Heart left ventricle (tissue), 16 donors: ENCODE results near the gene EDEM1. TPM values are rescaled to one million over a fixed set of nuclear protein-coding genes. Genes with fewer than 3 reads are reported as not detected.

ENCODE experiments used
- ATAC-seq, 4 donors: fragments of 200-7000 bp; cut with Tn5 transposase; one replicate each; pipeline ENCODE4 v1.9.1; 2020 to 2022; ENCODE audit warnings: moderate library complexity in 4 of 4, mild to moderate bottlenecking in 3 of 4, moderate number of reproducible peaks in 1 of 4
- DNase-seq, 5 donors: peaks; one replicate each; pipeline ENCODE4 v3.0.0-alpha.2; 2020
- H3K27ac ChIP-seq, 12 donors: fragments of 200-600 bp; sonication (generic) in 4 of 12; one replicate each; pipeline versions ENCODE4 v1.5.0 to v1.8.0; 2016 to 2022; ENCODE audit warnings: mild to moderate bottlenecking in 2 of 12
- H3K27me3 ChIP-seq, 9 donors: fragments of 200-600 bp; sonication (generic) in 2 of 9; one replicate each; pipeline versions ENCODE4 v1.5.1 to v1.8.0; 2016 to 2022; ENCODE audit warnings: mild to moderate bottlenecking in 3 of 9
- H3K36me3 ChIP-seq, 9 donors: fragments of 200-600 bp; sonication (generic) in 2 of 9; one replicate each; pipeline versions ENCODE4 v1.5.0 to v1.8.0; 2018 to 2022; ENCODE audit warnings: mild to moderate bottlenecking in 2 of 9
- H3K4me1 ChIP-seq, 12 donors: fragments of 200-600 bp; sonication (generic) in 4 of 12; one replicate each; pipeline versions ENCODE4 v1.5.0 to v1.8.0; 2016 to 2022; ENCODE audit warnings: mild to moderate bottlenecking in 3 of 12
- H3K4me3 ChIP-seq, 12 donors: fragments of 200-600 bp; sonication (generic) in 4 of 12; one replicate each; pipeline versions ENCODE4 v1.5.0 to v1.8.0; 2017 to 2022; ENCODE audit warnings: mild to moderate bottlenecking in 9 of 12, moderate library complexity in 4 of 12
- H3K9me3 ChIP-seq, 12 donors: fragments of 200-600 bp; sonication (generic) in 4 of 12; one replicate each; pipeline versions ENCODE4 v1.5.0 to v1.8.0; 2016 to 2022; ENCODE audit warnings: mild to moderate bottlenecking in 1 of 12
- POLR2A ChIP-seq, 2 donors: fragments of 450-650 bp; IDR thresholded peaks; one replicate each; pipeline ENCODE4 v1.6.1; 2017; ENCODE audit warnings: antibody characterized with exemption in 2 of 2, mild to moderate bottlenecking in 2 of 2, moderate library complexity in 2 of 2
- WGBS, 4 donors: extraction: QIAGEN DNeasy Blood & Tissue Kit in 2 of 4; methylation state at CpG; one replicate each; pipeline versions ENCODE4 v1.1.5 to v1.1.7; 2013 to 2018; 5-methylcytosine and 5-hydroxymethylcytosine counted together
- intact Hi-C, 10 donors: fragments of 100-400 bp; cut with DNase I; formaldehyde crosslinking; loops; one replicate each; pipeline versions ENCODE4 v1.11.1 to v1.14.2; 2022
- polyA plus RNA-seq, 2 donors: library from polyadenylated mRNA; stranded (reverse); fragments of 200-250 nt; gene quantifications; one replicate each; pipeline ENCODE4 v1.2.3, GENCODE V29; 2013
- total RNA-seq, 9 donors: library from RNA; depleted of rRNA in 2 of 9; stranded (reverse); fragments of >200 nt in 2 of 9; fragmentation: NEBNext Ultra II Directional in 3 of 9; extraction: Animal tissue kit (Norgen Biotek cat#: 25700) in 3 of 9; gene quantifications; one replicate each; pipeline versions ENCODE4 v1.1.0 to v1.2.4, GENCODE V29; 2016 to 2023
- TF ChIP-seq, protein P1 (sequence below), 12 donors: fragments of 200-600 bp; sonication (generic) in 4 of 12; IDR thresholded peaks; one replicate each; pipeline versions ENCODE4 v1.5.0 to v1.8.0; 2018 to 2022; ENCODE audit warnings: antibody characterized with exemption in 12 of 12, mild to moderate bottlenecking in 5 of 12
- donor health status: ischemic (EF 13 %, LVEDD 7.1; RV severe dilation, severe dysfunction).
- donor health status: healthy with polysubstance abuse.
- donor health status: DM: no; HTN: yes; CAD: no.
- donor health status: DM: no; HTN: no; CAD: no.
- donor health status: ischemic (EF 25% LVEDD 6.9; RV normal size, moderate dysfunction).
- donor health status: ischemic (EF 25% LVEDD 5.7; RV mildly dilated, moderate dysfunction).
- donor health status: healthy.
- donor health status: DM: yes; HTN: yes; CAD: no.
- donor health status: ischemic (EF 35%, LVEDD 5.7; RV mildly dilated, moderate dysfunction).
- donor health status: nonischemic (EF 11% LVEDD 7.7; RV severe dilation, severe dysfunction).
- donor health status: DM: yes; HTN: yes; CAD: no.
- donor health status: PGD.
- donor health status: ischemic (EF 29% LVEDD 5.4; RV normal size, mild dysfunction).
- donor health status: nonischemic (EF 23%, LVEDD 6.1; RV moderate dilation, normal function).

EDEM1 gene
- total and polyA plus RNA-seq, 11 donors: 1.9 to 24.6 (median 9.5) TPM

DNA sequence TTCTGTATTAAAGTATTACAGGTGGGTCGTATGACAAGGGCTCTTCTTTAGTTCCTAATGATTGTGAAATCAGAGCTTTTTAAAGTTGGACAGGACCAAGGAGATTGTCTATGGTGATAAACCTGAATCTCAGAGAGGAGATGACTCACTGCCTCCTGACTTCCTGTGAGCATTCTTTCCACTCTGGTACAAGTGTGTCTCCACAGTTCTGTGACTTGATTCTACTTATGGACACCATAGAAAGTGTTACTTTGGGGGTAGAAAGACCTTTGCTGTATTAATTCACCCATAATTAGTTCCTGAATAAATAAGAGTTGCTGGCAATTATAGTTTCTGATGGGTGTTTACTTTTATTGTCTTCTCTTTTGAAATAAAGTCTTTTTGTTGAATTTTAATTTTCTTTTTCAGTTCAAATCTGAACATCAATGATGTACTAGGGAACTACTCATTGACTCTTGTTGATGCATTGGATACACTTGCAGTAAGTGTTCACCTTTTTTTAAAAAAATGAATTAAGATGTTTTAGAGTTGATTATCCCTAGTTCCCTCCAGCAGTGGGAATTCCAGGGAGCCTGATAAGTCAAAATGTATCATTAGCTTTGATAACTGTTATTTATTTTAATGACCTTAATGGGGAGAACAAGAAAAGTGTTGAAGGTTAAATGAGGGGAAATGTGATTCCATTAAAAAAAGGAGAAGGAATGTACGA lies 7.4 kb downstream of the EDEM1 start:
- TF ChIP-seq, protein P1, sequence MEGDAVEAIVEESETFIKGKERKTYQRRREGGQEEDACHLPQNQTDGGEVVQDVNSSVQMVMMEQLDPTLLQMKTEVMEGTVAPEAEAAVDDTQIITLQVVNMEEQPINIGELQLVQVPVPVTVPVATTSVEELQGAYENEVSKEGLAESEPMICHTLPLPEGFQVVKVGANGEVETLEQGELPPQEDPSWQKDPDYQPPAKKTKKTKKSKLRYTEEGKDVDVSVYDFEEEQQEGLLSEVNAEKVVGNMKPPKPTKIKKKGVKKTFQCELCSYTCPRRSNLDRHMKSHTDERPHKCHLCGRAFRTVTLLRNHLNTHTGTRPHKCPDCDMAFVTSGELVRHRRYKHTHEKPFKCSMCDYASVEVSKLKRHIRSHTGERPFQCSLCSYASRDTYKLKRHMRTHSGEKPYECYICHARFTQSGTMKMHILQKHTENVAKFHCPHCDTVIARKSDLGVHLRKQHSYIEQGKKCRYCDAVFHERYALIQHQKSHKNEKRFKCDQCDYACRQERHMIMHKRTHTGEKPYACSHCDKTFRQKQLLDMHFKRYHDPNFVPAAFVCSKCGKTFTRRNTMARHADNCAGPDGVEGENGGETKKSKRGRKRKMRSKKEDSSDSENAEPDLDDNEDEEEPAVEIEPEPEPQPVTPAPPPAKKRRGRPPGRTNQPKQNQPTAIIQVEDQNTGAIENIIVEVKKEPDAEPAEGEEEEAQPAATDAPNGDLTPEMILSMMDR (IDR thresholded peaks at IDR 0.05): no peak
- TF ChIP-seq POLR2A (IDR thresholded peaks at IDR 0.05): no peak
- H3K27me3 ChIP-seq: no peaks in the 10 kb centered on the region
- ATAC-seq (peak in 3 of 4 donors; percentile 67 to 72 (median 69)), DNase-seq (no peak)
- H3K4me3 ChIP-seq: no peak overlapping the region
- H3K27ac ChIP-seq: peak overlapping the region in 2 of 12 donors; percentile 22 to 81
- 61 to 69% (median 65%) methylated on average over 2 of the region's 2 CpGs for WGBS, 4 donors
- peaks cover 0 to 100% (median 22%) of the 10 kb centered on the region in 12 donors for H3K4me1 ChIP-seq
- peaks cover 0 to 29% (median 5%) of the 10 kb centered on the region in 9 donors for H3K36me3 ChIP-seq
- intact Hi-C loops: no loop called here
- no peaks in the 10 kb centered on the region for H3K9me3 ChIP-seq

DNA sequence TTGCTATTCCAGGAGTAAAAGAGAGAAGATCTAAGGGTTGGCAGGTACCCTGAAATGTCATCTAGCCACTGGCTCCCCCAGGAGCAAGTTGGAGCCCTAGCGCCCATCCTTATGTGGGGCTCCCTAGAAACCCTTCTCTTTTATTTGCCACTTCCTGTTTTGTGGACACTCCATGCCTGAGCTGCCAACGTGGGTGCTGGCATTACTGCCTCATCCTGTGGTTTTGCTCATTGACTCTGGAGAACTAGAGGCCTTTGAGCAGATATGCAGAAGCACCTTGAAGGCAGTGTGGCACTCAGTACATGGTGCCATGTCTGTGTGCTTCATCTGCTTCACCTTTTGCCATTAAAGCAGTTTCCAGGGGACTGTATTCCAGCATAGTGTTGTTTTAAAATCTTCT lies 8.1 kb downstream of the EDEM1 start:
- peaks cover 0 to 97% (median 16%) of the 10 kb centered on the region in 12 donors for H3K4me1 ChIP-seq

DNA sequence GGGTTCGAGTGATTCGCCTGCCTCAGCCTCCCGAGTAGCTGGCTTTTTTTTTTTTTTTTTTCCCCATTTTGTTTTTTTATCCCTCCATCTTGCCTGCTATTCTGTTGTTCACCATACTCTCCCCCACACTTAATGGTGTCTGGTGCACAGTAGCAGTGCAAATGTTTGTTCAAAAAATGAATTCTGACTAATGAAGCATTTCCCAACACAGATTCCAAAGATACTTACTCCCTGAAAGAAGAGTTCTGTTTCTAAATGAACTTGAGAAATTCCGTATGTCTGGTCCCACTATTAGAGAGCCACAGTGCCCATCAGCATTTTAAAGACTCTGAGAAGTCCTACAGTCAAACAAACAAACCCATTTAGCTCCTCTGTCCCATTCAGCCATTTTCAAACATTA lies 9.5 kb downstream of the EDEM1 start:
- WGBS, 4 donors: 93 to 97% (median 94%) methylated on average over 4 of the region's 4 CpGs
- TF ChIP-seq, protein P1 (IDR thresholded peaks at IDR 0.05): no peak
- TF ChIP-seq POLR2A (IDR thresholded peaks at IDR 0.05): no peak
- no peak for DNase-seq
- Histone ChIP-seq H3K9me3 (no peaks in the 10 kb centered on the region), H3K36me3 (peaks cover 0 to 50% (median 25%) of the 10 kb centered on the region in 9 donors), H3K4me3 (no peak overlapping the region), H3K27ac (peak overlapping the region in 2 of 12 donors; percentile 1 to 81), H3K4me1 (peaks cover 0 to 83% (median 13%) of the 10 kb centered on the region in 12 donors), H3K27me3 (no peaks in the 10 kb centered on the region)
- intact Hi-C loops: no loop called here
- no peak for ATAC-seq

More for the DNA sequence above, 8.1 kb downstream of the EDEM1 start:
- ATAC-seq (peak in 3 of 4 donors; percentile 36 to 59 (median 50)), DNase-seq (peak in 3 of 5 donors; percentile 41 to 67 (median 46))
- no peak for TF ChIP-seq POLR2A (IDR thresholded peaks at IDR 0.05)
- TF ChIP-seq, protein P1 (IDR thresholded peaks at IDR 0.05): no peak
- no peak overlapping the region for H3K4me3 ChIP-seq
- WGBS, 4 donors: 54 to 70% (median 68%) methylated on average over 2 of the region's 2 CpGs
- H3K27me3 ChIP-seq: no peaks in the 10 kb centered on the region
- peaks cover 0 to 36% (median 11%) of the 10 kb centered on the region in 9 donors for H3K36me3 ChIP-seq
- intact Hi-C loops: no loop called here
- H3K27ac ChIP-seq: peak overlapping the region in 1 of 12 donors; percentile 81
- H3K9me3 ChIP-seq: no peaks in the 10 kb centered on the region

DNA sequence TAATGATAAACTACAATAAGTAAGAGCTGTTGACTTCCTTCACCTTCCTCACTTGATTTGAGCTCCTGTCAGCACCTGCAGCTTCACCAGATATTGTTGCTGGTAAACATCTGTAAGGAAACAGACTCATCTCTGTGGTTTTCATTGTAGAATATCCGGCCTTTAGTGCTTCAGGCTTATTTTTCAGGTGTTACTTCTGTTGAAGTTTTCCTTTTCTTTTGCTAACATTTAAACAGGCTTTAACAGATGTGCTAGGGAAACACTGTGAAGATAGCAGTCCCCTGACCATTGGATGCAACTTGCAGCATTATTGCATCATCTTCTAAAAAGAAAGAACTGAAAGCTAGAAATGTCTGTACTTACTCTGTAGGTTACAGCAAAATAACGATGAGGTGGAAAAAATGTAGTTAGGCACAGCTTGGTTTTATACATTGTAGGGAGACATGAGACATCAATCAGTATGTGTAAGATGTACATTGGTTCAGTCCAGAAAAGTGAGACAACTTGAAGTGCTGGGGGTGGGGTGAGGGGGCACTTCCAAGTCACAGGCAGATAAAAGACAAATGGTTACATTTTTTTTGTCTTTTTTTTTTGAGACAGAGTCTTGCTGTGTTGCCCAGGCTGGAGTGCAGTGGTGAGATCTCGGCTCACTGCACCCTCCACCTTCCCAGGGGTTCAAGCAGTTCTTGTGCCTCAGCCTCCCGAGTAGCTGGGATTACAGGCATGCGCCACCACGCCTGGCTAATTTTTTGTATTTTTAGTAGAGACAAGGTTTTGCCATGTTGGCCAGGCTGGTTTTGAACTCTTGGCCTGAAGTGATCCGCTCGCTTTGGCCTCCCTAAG lies 10.2 kb downstream of the EDEM1 start:
- DNase-seq: no peak
- TF ChIP-seq POLR2A (IDR thresholded peaks at IDR 0.05): no peak
- Histone ChIP-seq H3K36me3 (peaks cover 0 to 56% (median 32%) of the 10 kb centered on the region in 9 donors), H3K4me3 (no peak overlapping the region), H3K9me3 (no peaks in the 10 kb centered on the region), H3K27me3 (no peaks in the 10 kb centered on the region), H3K27ac (peak overlapping the region in 1 of 12 donors; percentile 81), H3K4me1 (peaks cover 0 to 76% (median 11%) of the 10 kb centered on the region in 12 donors)
- ATAC-seq: peak in 2 of 4 donors; percentile 52 to 56
- intact Hi-C loops: no loop called here
- 85 to 93% (median 90%) methylated on average over 8 of the region's 8 CpGs for WGBS, 4 donors
